Erythroblast (primary cell): Measurements from ENCODE around the gene TADA2A.
"Not testable (repeated sequence)": the region's sequence is repeated elsewhere in the genome, so short reads cannot be mapped to it uniquely, and the experiment has no call there.

Experiments
- DNase-seq, 2 experiments: peaks; one replicate each; lab custom pipeline; 2025; lab: John Stamatoyannopoulos, UW
- GATA1 ChIP-seq: IDR thresholded peaks from 2 replicates; pipeline ENCODE4 v1.6.1; 2011; ENCODE audit warnings: low read depth, mild to moderate bottlenecking, control low read depth, low read length, moderate library complexity
- POLR2A ChIP-seq: IDR thresholded peaks from 2 replicates; pipeline ENCODE4 v1.6.1; 2011; ENCODE audit warnings: mild to moderate bottlenecking, low read length

The TADA2A gene

GRCh38 chr17:37503148-37503547 is 96.5 kb downstream of the TADA2A start:
- TF ChIP-seq POLR2A: no peak
- DNase-seq: no peak

DNA sequence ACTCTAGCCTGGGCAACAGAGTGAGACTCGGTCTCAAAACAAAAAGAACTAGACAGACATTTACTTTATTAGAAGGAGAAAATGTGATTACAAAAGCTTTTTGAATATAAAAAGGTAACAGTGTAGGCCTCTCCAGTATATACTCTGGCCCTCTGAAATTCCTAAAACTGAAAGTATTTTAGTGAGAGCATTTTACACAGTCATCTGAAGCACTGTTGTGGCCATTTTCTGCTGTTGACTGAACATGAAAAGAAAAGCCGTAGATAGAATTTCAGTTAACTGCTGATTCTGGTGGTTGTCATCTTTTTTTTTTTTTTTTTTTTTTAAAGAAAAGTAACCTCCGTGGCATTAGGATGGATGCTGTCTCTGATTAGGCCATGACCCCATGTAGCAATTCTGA is 98.6 kb downstream of the TADA2A start:
- no peak for TF ChIP-seq GATA1
- no peak for TF ChIP-seq POLR2A
- no peak for DNase-seq

GRCh38 chr17:37506678-37507077 is 100.0 kb downstream of the TADA2A start:
- DNase-seq: peak; percentile 35 to 38
- TF ChIP-seq POLR2A (no peak), GATA1 (no peak)

- DNase-seq: no peak
- no peak for TF ChIP-seq GATA1
- no peak for TF ChIP-seq POLR2A
Observed at GRCh38 chr17:37507111-37507510, 100.4 kb downstream of the TADA2A start.

- TF ChIP-seq POLR2A (no peak), GATA1 (no peak)
Observed at GRCh38 chr17:37510056-37510455, 103.4 kb downstream of the TADA2A start.

DNA sequence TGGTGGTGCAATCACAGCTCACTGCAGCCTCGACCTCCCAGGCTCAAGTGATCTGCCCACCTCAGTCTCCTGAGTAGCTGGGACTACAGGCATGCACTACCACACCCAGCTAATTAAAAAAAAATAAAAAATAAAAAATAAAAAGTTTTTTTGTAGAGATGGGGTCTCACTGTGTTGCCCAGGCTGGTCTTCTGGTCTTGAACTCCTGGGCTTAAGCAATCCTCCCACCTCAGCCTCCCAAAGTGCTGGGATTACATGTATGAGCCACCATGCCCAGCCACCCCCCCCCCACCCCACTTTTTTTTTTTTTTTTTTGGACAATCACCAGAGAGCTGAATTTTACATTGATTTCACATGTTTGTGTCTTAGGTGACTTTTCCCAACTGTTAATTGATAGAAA is 105.0 kb downstream of the TADA2A start:
- not testable (repeated sequence) for DNase-seq

More at GRCh38 chr17:37510056-37510455, 103.4 kb downstream of the TADA2A start:
- DNase-seq: no peak

DNA sequence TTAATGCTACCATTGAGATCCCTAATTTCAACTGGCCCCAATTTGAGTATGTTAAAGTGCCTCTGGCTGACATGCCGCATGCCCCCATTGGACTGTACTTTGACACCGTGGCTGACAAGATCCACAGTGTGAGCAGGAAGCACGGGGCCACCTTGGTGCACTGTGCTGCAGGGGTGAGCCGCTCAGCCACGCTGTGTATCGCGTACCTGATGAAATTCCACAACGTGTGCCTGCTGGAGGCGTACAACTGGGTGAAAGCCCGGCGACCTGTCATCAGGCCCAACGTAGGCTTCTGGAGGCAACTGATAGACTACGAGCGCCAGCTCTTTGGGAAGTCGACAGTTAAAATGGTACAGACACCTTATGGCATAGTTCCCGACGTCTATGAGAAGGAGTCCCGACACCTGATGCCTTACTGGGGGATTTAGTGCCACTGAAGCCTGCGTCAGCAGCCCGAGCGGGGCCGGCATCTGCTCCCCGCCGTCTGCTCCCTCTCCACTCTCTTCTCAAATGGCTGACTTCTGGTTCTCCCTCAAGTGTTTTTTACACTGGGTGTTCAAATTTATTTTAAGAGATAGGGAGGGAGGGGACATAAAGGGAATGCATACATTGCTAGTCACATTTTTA is 105.9 kb downstream of the TADA2A start:
- no peak for DNase-seq
- TF ChIP-seq GATA1: no peak
- TF ChIP-seq POLR2A: no peak

- TF ChIP-seq POLR2A (no peak), GATA1 (no peak)
Observed at GRCh38 chr17:37513711-37514110, 107.0 kb downstream of the TADA2A start.

GRCh38 chr17:37516127-37516571 is 109.5 kb downstream of the TADA2A start:
- DNase-seq: no peak
- TF ChIP-seq POLR2A (no peak), GATA1 (no peak)

More at GRCh38 chr17:37513711-37514110, 107.0 kb downstream of the TADA2A start:
- no peak for DNase-seq

GRCh38 chr17:37517881-37518280 is 111.2 kb downstream of the TADA2A start:
- no peak for DNase-seq
- no peak for TF ChIP-seq POLR2A

DNA sequence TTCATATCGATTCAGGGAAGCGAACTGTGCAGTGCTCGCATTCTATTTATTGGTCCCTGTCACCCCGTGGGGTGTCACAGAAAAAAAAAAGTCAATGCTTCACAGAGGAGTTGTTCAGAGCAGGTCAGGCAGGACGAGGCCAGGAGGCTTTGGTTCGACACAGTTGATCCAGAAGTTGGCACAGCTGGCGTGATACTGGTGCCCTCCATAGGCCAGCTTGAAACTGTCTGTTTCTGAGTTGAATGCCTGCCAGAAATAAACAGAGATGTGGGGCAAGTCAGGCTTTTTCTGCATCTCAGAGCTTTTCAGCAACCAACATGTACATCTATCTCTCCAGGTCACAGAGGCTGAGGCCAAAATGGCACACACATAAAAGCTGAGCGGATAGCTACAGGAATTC is 112.1 kb downstream of the TADA2A start:
- TF ChIP-seq GATA1 (no peak), POLR2A (no peak)
- no peak for DNase-seq

GRCh38 chr17:37519251-37519985 is 112.7 kb downstream of the TADA2A start:
- TF ChIP-seq GATA1 (no peak), POLR2A (no peak)
- no peak for DNase-seq

- no peak for DNase-seq
- TF ChIP-seq POLR2A: no peak
- no peak for TF ChIP-seq GATA1
Observed at GRCh38 chr17:37520174-37520573, 113.5 kb downstream of the TADA2A start.

DNA sequence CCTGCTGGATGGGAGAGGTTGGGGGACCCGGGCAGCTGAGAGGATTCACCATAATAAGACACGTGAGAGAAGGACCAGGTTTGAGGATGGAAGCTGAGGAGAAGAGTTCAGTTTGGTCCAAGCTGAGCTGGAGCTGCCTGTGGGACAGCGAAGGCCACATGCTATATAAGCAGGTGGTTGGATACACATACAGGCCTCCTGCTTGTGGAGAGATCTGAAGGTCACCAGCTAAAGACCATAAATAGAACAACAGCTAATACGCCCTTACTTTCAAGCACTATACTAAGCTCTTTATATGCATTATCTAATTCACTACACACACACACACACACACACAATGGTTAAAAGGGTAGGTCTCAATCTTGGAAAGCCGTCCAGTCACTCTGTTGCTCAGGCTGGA is 115.1 kb downstream of the TADA2A start:
- no peak for DNase-seq
- TF ChIP-seq GATA1: no peak
- no peak for TF ChIP-seq POLR2A
